Stomach smooth muscle (tissue), 2 donors: ENCODE measurements around the gene MEF2C.

Experiments used
- H3K27ac ChIP-seq: one replicate; pipeline ENCODE4 v1.7.0; 2013; ENCODE audit warnings: mild to moderate bottlenecking, low read length, inconsistent platforms
- H3K27me3 ChIP-seq, 2 donors: one replicate each; pipeline ENCODE4 v1.7.0; 2013; ENCODE audit warnings: low read length in 2 of 2; ENCODE audit not compliant: insufficient read depth in 2 of 2, control insufficient read depth in 1 of 2
- H3K36me3 ChIP-seq, 2 donors: one replicate each; pipeline ENCODE4 v1.7.0; 2013; ENCODE audit warnings: low read length in 2 of 2; ENCODE audit not compliant: control insufficient read depth in 2 of 2, insufficient read depth in 2 of 2
- H3K4me1 ChIP-seq: one replicate; pipeline ENCODE4 v1.7.0; 2013; ENCODE audit warnings: low read length; ENCODE audit not compliant: control insufficient read depth, insufficient read depth
- H3K4me3 ChIP-seq, 2 donors: one replicate each; pipeline ENCODE4 v1.7.0; 2013; ENCODE audit warnings: low read length in 2 of 2
- H3K9ac ChIP-seq, 2 donors: one replicate each; pipeline ENCODE4 v1.7.0; 2013; ENCODE audit warnings: low read length in 2 of 2, mild to moderate bottlenecking in 1 of 2
- H3K9me3 ChIP-seq, 2 donors: one replicate each; pipeline ENCODE4 v1.7.0; 2013; ENCODE audit warnings: low read length in 2 of 2; ENCODE audit not compliant: control insufficient read depth in 2 of 2
- donor health status: healthy.
- donor health status: Pancreatic carcinoma.

Gene MEF2C

DNA sequence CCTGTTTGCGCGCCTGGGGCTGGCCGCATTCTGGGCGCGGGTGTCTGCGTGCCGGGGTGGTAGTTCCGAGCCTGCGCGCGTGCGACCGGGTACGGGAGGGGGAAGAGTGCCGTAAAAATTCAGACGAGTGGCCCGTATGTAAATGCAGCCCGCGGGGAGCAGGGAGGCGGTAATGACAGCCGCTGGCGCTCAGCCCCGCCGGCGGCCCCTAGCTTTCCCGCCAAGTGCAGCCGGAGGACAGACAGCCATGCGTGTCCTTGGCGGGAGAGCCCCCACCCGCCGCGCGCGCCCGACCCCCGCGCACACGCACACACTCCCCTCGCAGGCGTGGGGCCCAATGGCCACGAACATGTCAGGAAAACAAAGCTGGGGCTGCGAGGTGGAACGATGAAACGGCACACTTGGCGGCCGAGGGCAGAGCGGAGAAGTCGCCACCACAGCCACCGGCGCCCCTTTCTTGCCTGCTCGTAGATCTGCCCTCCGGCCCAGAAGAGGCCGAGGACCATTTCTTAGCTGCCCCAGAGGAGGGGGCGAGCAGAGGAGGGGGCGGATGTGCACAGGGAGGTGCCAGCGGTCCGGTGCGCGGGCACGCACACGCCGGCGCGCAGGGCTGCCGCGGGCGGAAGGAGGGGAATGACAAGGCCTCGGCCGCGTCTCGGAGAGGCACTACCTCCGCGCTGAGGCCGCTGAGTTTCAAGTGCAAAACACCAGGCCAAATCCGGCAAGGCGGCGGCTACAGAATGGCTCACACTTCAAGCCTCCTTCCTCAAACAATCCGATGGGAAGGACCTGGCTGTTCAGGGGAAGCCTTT, 208.4 kb downstream of the MEF2C start:
- H3K27me3 ChIP-seq = peaks cover 77 to 96% of the 10 kb centered on the region in 2 donors
- peak overlapping the region in 1 of 2 donors; percentile 28 for H3K9ac ChIP-seq
- H3K9me3 ChIP-seq = peaks cover 0 to 3% of the 10 kb centered on the region in 2 donors
- no peak overlapping the region for H3K27ac ChIP-seq
- no peaks in the 10 kb centered on the region for H3K36me3 ChIP-seq
- peaks cover 19% of the 10 kb centered on the region for H3K4me1 ChIP-seq
- peak overlapping the region; percentile 54 to 64 for H3K4me3 ChIP-seq

DNA sequence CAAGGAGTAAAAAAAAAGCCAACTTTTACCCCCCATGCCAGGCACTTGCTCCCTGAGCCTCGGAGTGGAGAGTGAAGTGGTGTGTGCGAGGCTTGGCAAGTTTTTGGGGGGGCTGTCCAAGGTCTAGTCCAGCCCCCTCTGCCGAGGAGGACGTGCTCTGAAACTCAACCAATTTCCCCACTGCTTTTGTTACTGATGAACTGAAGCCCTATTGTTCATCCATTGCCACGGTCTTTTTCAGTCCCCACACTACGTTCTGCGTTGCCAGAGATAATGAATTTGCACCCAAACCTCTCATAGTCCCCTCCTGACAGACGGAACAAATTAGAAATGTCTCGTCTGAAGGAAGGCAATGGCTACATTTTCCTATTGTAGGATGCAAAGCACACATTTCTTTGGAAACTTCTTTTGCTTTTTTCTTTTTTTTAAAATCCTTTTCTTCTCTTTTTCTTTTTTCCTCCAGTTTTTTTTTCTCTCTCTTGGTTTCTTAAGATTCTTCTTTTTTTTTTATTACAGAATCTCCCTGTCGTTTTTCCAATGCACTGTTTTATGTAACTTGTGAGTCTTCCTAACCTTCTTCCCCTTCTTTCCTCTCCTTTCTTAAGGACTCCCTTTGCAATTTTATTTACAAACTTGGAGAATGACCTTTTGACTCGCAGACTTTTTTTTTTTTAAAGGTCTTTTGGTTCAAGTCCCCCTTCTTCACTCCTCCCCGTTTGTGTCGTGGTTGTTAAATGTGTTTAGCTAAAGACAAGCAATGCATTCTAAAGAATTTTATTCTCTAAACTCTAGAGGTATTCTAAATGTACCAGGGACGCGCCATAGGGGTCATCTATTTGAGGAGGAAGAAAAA, 209.5 kb downstream of the MEF2C start:
- Histone ChIP-seq H3K27ac (no peak overlapping the region), H3K4me1 (peaks cover 19% of the 10 kb centered on the region), H3K9ac (no peak overlapping the region), H3K9me3 (peaks cover 0 to 3% of the 10 kb centered on the region in 2 donors), H3K27me3 (peaks cover 74 to 96% of the 10 kb centered on the region in 2 donors), H3K4me3 (no peak overlapping the region), H3K36me3 (no peaks in the 10 kb centered on the region)

DNA sequence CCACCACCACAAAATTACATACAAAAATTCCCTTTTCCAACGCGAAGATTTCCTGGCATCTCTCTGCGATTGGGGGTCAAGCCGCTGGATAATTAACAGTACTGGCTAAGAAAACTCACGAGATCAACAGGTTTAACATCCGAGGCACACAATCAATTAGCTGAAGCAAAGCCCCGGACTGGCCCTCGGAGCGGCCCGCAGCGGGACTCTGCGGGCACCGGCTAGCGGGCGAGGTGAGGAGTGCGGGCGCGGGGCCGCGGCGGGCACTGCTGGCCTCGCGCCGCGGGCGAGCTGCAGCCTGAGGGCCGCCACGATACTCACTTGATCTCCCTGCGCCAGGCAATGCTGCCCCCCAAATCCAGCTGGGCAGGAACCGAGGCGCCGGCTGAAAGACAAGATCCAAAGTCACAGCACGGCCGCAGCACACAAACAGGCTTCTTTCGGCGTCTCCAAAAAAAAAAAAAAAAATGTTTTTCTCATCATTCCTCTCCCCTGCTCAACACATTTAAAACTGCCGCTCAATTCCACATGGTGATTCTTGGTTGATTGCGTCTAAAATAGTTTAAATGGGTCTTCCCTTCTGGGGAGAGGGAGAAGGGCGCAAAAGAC, 210.2 kb downstream of the MEF2C start:
- no peaks in the 10 kb centered on the region for H3K36me3 ChIP-seq
- H3K4me1 ChIP-seq = peaks cover 19% of the 10 kb centered on the region
- no peak overlapping the region for H3K4me3 ChIP-seq
- H3K27ac ChIP-seq = no peak overlapping the region
- peaks cover 0 to 6% of the 10 kb centered on the region in 2 donors for H3K9me3 ChIP-seq
- H3K9ac ChIP-seq = no peak overlapping the region
- peaks cover 74 to 97% of the 10 kb centered on the region in 2 donors for H3K27me3 ChIP-seq

DNA sequence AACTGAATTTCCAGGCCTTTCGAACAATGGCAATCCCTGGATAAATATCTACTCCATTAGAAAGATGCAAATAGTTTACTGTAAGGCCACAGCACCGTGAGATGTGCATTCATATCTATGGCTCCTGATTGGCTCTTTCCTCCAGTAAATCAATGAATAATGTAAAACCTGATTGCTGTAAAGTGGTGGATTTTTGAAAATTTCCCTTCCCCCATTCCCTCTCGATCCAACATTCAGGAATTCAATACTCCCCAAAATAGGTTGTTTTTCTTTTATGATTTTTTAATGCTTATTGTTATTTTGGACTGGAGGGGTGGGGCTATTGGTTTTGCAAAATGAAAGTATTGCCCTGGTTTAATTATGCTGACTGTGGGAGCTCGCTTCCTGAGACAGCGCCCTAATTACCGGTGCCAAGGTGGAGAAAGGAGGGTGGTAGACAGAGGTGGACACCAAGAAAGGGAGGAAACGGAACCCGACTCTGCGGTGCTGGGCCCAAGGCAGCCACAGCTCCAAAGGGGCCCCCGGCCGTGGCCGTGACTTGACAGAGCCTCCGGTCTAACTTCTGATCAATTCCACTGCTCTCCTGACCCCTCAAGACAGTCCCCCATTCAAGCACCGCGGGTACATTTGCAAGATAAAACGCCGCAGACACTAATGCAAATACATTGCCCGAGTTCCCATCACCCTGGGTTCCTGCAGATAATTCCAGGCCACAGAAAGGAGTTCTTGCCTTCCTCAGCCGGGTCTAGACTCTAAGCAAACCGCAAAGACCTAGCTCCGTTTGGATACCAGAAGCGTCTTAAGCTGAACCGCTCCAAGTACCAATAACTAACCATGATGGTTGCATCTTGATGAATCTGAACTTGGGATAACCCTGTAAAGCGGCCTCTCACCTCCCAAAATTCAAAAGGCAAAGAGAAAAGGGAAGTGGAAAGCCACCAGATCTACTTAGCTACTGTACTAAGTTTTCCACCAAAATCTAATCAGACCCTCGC, 211.2 kb downstream of the MEF2C start:
- H3K27me3 ChIP-seq = peaks cover 75 to 99% of the 10 kb centered on the region in 2 donors
- H3K4me1 ChIP-seq = peaks cover 19% of the 10 kb centered on the region
- H3K9ac ChIP-seq = no peak overlapping the region
- no peak overlapping the region for H3K27ac ChIP-seq
- peaks cover 0 to 6% of the 10 kb centered on the region in 2 donors for H3K9me3 ChIP-seq
- no peaks in the 10 kb centered on the region for H3K36me3 ChIP-seq
- peak overlapping the region in 1 of 2 donors; percentile 3 for H3K4me3 ChIP-seq

DNA sequence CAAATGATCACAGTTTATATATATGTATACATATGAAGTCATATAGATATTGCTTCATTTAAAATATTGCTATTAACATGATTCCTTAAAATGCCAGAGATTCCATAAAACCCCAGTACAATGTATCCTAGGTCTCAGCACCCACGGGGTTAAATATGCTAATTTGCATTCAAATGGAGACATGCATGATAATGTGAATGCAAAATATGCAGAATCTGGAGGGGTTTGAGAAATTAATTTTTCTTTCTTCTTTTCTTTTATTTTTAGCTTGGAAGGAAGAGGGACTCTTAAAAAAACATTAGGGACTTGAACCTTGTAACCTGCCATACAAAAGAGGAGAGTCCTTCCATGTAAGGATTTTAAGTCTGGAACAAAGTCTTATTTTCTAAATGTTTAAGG, 211.9 kb downstream of the MEF2C start:
- H3K4me3 ChIP-seq = no peak overlapping the region
- no peak overlapping the region for H3K27ac ChIP-seq
- peaks cover 76 to 100% of the 10 kb centered on the region in 2 donors for H3K27me3 ChIP-seq

DNA sequence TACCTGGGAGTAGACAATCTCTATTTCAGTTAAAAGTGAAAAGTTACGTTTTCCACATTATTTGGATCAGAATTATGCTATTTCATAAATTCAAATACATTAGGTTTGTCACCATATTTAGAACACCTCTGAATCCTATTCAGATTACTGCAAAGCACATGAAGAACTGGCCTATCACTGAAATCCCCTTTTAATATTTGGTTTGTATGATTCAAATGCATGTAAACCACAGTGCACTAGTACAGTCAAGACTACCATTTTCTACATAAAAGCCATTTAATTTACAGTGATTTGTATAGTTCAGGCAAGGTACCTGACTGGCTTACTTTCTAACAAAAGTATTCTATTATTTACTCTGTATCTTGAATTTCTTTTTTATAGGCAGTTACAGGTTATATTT, 212.5 kb downstream of the MEF2C start:
- H3K9ac ChIP-seq = no peak overlapping the region
- no peak overlapping the region for H3K4me3 ChIP-seq
- no peak overlapping the region for H3K27ac ChIP-seq
- peaks cover 76 to 100% of the 10 kb centered on the region in 2 donors for H3K27me3 ChIP-seq
- H3K36me3 ChIP-seq = no peaks in the 10 kb centered on the region
- peaks cover 14% of the 10 kb centered on the region for H3K4me1 ChIP-seq
- H3K9me3 ChIP-seq = peaks cover 0 to 6% of the 10 kb centered on the region in 2 donors

More for the DNA sequence above, 211.9 kb downstream of the MEF2C start:
- H3K9ac ChIP-seq = no peak overlapping the region
- H3K9me3 ChIP-seq = peaks cover 0 to 6% of the 10 kb centered on the region in 2 donors
- peaks cover 19% of the 10 kb centered on the region for H3K4me1 ChIP-seq
- no peaks in the 10 kb centered on the region for H3K36me3 ChIP-seq

DNA sequence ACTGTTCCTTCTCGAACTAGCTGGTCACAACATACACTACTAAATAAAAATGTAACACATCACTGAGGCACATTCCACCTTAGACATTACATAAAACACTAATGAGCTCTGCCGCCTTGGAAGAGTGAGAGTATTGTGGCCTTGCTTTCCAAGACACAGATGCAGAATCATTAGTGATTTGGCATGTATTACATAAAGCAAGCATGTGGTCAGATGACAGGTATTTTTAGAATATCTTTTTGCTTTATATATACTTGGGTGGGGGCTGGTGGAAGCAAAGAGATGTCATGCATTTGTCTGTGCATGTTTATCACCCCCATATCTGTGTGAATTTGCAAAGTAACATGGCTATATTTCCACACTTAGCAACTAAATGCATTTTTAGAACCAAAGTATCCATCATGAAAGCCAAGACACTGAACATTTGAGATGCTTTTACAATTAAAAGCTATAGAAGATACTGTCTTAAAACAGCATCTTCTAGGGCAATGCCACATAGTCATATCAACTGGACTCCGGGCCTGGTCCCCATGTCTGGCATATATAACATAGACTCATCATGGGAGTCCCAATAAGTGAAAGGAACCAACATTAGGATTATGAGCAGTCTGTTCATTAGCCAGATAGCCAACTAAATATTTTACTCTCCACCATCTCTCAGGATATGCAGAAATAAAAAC, 213.5 kb downstream of the MEF2C start:
- no peak overlapping the region for H3K9ac ChIP-seq
- H3K27me3 ChIP-seq = peaks cover 73 to 100% of the 10 kb centered on the region in 2 donors
- H3K4me1 ChIP-seq = peaks cover 4% of the 10 kb centered on the region
- H3K27ac ChIP-seq = no peak overlapping the region
- no peak overlapping the region for H3K4me3 ChIP-seq
- peaks cover 0 to 9% of the 10 kb centered on the region in 2 donors for H3K9me3 ChIP-seq
- H3K36me3 ChIP-seq = no peaks in the 10 kb centered on the region

DNA sequence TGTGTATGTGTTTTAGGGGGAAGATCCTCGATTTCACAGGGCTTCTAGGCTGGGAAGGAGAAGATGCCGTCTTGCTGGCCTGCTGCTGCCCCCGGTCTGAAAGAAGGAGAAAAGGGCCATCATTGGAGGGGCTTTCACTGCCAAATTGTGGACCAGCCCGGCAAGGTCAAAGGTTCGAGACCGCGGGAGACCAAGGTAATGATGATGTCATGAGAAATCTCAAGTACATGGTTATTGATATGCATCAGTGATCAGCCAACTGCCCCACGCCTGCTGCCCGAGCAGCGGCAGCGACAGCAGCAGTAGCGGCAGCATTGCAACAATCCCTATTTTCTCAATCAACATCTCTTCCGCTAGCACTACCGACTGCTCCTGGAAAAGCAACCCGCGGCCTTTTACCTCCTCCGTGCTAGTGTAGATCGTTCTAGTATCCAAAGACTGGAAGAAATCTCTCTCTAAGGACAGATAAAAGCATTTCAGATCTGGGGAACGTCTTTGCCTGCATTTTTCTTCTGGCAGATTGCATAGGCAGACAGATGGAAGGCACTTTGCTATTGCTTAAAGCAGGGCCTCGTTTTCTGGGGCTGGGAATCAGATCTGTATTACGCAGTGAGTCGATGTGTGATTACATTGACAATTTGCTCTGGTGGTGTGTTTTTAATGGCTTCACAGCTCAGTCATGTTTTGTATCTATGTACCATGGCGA, 215.3 kb downstream of the MEF2C start:
- no peak overlapping the region for H3K9ac ChIP-seq
- H3K27ac ChIP-seq = no peak overlapping the region
- H3K36me3 ChIP-seq = no peaks in the 10 kb centered on the region
- peaks cover 0 to 9% of the 10 kb centered on the region in 2 donors for H3K9me3 ChIP-seq
- peaks cover 72 to 98% of the 10 kb centered on the region in 2 donors for H3K27me3 ChIP-seq
- no peaks in the 10 kb centered on the region for H3K4me1 ChIP-seq
- no peak overlapping the region for H3K4me3 ChIP-seq
